Activated CD4-positive, alpha-beta memory T cell treated with anti-CD3 and anti-CD28 coated beads for 36 hours (primary cell): ENCODE data around the gene SMCHD1. TPM values are rescaled to one million over a fixed set of nuclear protein-coding genes. Genes with fewer than 3 reads are reported as not detected.
"Not testable (repeated sequence)": the region's sequence is repeated elsewhere in the genome, so short reads cannot be mapped to it uniquely, and the experiment has no call there.

Experiments
- CTCF ChIA-PET: fragments of 350-600 bp; sonication (Branson Sonifier 250); formaldehyde crosslinking; loops from one replicate; lab custom pipeline; 2021; ENCODE audit warnings: antibody characterized with exemption, inconsistent platforms; lab: Charles Lee
- POLR2A ChIA-PET: fragments of 350-600 bp; sonication (Branson Sonifier 250); formaldehyde crosslinking; loops from one replicate; lab custom pipeline; 2021; ENCODE audit warnings: antibody characterized with exemption; lab: Charles Lee
- DNase-seq: peaks from one replicate; pipeline ENCODE4 v3.0.0-alpha.2; 2020
- H3K27ac Mint-ChIP-seq: one replicate; pipeline ENCODE4 v1.8.0; 2021; ENCODE audit warnings: mixed read lengths
- H3K27me3 Mint-ChIP-seq: one replicate; pipeline ENCODE4 v1.8.0; 2021; ENCODE audit warnings: mixed read lengths
- H3K36me3 Mint-ChIP-seq: one replicate; pipeline ENCODE4 v1.8.0; 2021; ENCODE audit warnings: mixed read lengths
- H3K4me1 Mint-ChIP-seq: one replicate; pipeline ENCODE4 v1.8.0; 2021; ENCODE audit warnings: low read depth, mixed read lengths
- H3K4me3 Mint-ChIP-seq: one replicate; pipeline ENCODE4 v1.8.0; 2021; ENCODE audit warnings: mild to moderate bottlenecking, mixed read lengths
- H3K9me3 Mint-ChIP-seq: one replicate; pipeline ENCODE4 v1.8.0; 2021; ENCODE audit warnings: mixed read lengths
- intact Hi-C: fragments of 100-400 bp; cut with micrococcal nuclease; formaldehyde crosslinking; loops from one replicate; pipeline ENCODE4 v1.15.1; 2023
- total RNA-seq, 2 experiments: library from RNA; stranded (reverse); gene quantifications; one replicate each; pipeline ENCODE4 v1.2.3, GENCODE V29; 2021

Gene SMCHD1
- total RNA-seq, 2 experiments from 2014 or later, result 86.0 to 94.5 TPM

GRCh38 chr18:2716394-2717326 lies 61.1 kb downstream of the SMCHD1 start:
- H3K4me1 Mint-ChIP-seq, result peaks cover 44% of the 10 kb centered on the region
- no peaks in the 10 kb centered on the region for H3K27me3 Mint-ChIP-seq
- no peak overlapping the region for H3K4me3 Mint-ChIP-seq
- DNase-seq, result no peak
- ChIA-PET POLR2A (interaction anchor here (0.6 kb wide), 1 partner anchor 13 kb away, joined by 8 read pairs; no protein-coding TSS in a partner anchor), CTCF (no interaction called here)
- H3K9me3 Mint-ChIP-seq, result no peaks in the 10 kb centered on the region
- intact Hi-C loops, result no loop called here
- H3K27ac Mint-ChIP-seq, result peak overlapping the region; percentile 23
- H3K36me3 Mint-ChIP-seq, result peaks cover 67% of the 10 kb centered on the region

- POLR2A ChIA-PET, result interaction anchor here (1.1 kb wide), 1 partner anchor 22 kb away, joined by 3 read pairs; no protein-coding TSS in a partner anchor
- no peak for DNase-seq
- intact Hi-C loops, result no loop called here
- CTCF ChIA-PET, result no interaction called here
- Mint-ChIP-seq H3K36me3 (peaks cover 62% of the 10 kb centered on the region), H3K4me1 (peaks cover 40% of the 10 kb centered on the region), H3K27me3 (no peaks in the 10 kb centered on the region), H3K27ac (peak overlapping the region; percentile 23), H3K9me3 (no peaks in the 10 kb centered on the region), H3K4me3 (no peak overlapping the region)
These were observed 61.9 kb downstream of the SMCHD1 start for GRCh38 chr18:2717407-2717806.

GRCh38 chr18:2719040-2719439 lies 63.5 kb downstream of the SMCHD1 start:
- Mint-ChIP-seq H3K4me3 (no peak overlapping the region), H3K36me3 (peaks cover 62% of the 10 kb centered on the region), H3K27me3 (no peaks in the 10 kb centered on the region), H3K27ac (peak overlapping the region; percentile 23), H3K9me3 (no peaks in the 10 kb centered on the region), H3K4me1 (peaks cover 43% of the 10 kb centered on the region)
- POLR2A ChIA-PET, result no interaction called here
- CTCF ChIA-PET, result no interaction called here
- intact Hi-C loops, result no loop called here
- no peak for DNase-seq

GRCh38 chr18:2723207-2723606 lies 67.7 kb downstream of the SMCHD1 start:
- CTCF ChIA-PET, result interaction anchor here (0.9 kb wide), 1 partner anchor 10 kb away, joined by 4 read pairs; no protein-coding TSS in a partner anchor
- H3K27ac Mint-ChIP-seq, result peak overlapping the region; percentile 9
- peaks cover 47% of the 10 kb centered on the region for H3K36me3 Mint-ChIP-seq

GRCh38 chr18:2729757-2730156 lies 74.2 kb downstream of the SMCHD1 start:
- intact Hi-C loops, result no loop called here
- ChIA-PET CTCF (interaction anchor here (0.6 kb wide), 1 partner anchor 25 kb away, joined by 3 read pairs; no protein-coding TSS in a partner anchor), POLR2A (no interaction called here)
- H3K27me3 Mint-ChIP-seq, result no peaks in the 10 kb centered on the region
- no peak for DNase-seq
- peaks cover 22% of the 10 kb centered on the region for H3K4me1 Mint-ChIP-seq
- no peak overlapping the region for H3K4me3 Mint-ChIP-seq
- no peak overlapping the region for H3K27ac Mint-ChIP-seq
- peaks cover 63% of the 10 kb centered on the region for H3K36me3 Mint-ChIP-seq
- no peaks in the 10 kb centered on the region for H3K9me3 Mint-ChIP-seq

More at GRCh38 chr18:2723207-2723606, 67.7 kb downstream of the SMCHD1 start:
- Mint-ChIP-seq H3K27me3 (no peaks in the 10 kb centered on the region), H3K4me1 (peaks cover 40% of the 10 kb centered on the region), H3K9me3 (no peaks in the 10 kb centered on the region), H3K4me3 (no peak overlapping the region)
- no peak for DNase-seq
- intact Hi-C loops, result loop anchor here (5.0 kb wide), 2 partner anchors 34 to 69 kb away; no protein-coding TSS in a partner anchor
- POLR2A ChIA-PET, result interaction anchor here (0.8 to 1.1 kb wide), 2 partner anchors 10 to 18 kb away, joined by 3 read pairs; no protein-coding TSS in a partner anchor

- H3K9me3 Mint-ChIP-seq, result no peaks in the 10 kb centered on the region
- no peak for DNase-seq
- H3K27ac Mint-ChIP-seq, result no peak overlapping the region
- ChIA-PET POLR2A (no interaction called here), CTCF (no interaction called here)
- peaks cover 85% of the 10 kb centered on the region for H3K36me3 Mint-ChIP-seq
- H3K27me3 Mint-ChIP-seq, result no peaks in the 10 kb centered on the region
- H3K4me3 Mint-ChIP-seq, result no peak overlapping the region
- intact Hi-C loops, result loop anchor here (5.0 kb wide), 1 partner anchor 35 kb away; no protein-coding TSS in a partner anchor
- peaks cover 4% of the 10 kb centered on the region for H3K4me1 Mint-ChIP-seq
These were observed 81.3 kb downstream of the SMCHD1 start for GRCh38 chr18:2736823-2737222.

GRCh38 chr18:2740082-2740481 lies 84.6 kb downstream of the SMCHD1 start:
- H3K9me3 Mint-ChIP-seq, CTCF ChIA-PET, H3K27me3 Mint-ChIP-seq, POLR2A ChIA-PET, H3K27ac Mint-ChIP-seq, H3K4me1 Mint-ChIP-seq, H3K4me3 Mint-ChIP-seq, intact Hi-C loops, DNase-seq: not testable (repeated sequence)
- H3K36me3 Mint-ChIP-seq, result peaks cover 72% of the 10 kb centered on the region

GRCh38 chr18:2746274-2746673 lies 90.7 kb downstream of the SMCHD1 start:
- intact Hi-C loops, result no loop called here
- DNase-seq, result no peak
- Mint-ChIP-seq H3K36me3 (peaks cover 59% of the 10 kb centered on the region), H3K9me3 (no peaks in the 10 kb centered on the region), H3K27ac (peak overlapping the region; percentile 11), H3K4me1 (peaks cover 23% of the 10 kb centered on the region), H3K27me3 (no peaks in the 10 kb centered on the region), H3K4me3 (no peak overlapping the region)
- POLR2A ChIA-PET, result no interaction called here
- CTCF ChIA-PET, result no interaction called here

GRCh38 chr18:2758309-2758708 lies 102.8 kb downstream of the SMCHD1 start:
- Mint-ChIP-seq H3K36me3 (peaks cover 26% of the 10 kb centered on the region), H3K4me3 (no peak overlapping the region), H3K9me3 (no peaks in the 10 kb centered on the region), H3K4me1 (peaks cover 15% of the 10 kb centered on the region), H3K27me3 (no peaks in the 10 kb centered on the region), H3K27ac (peak overlapping the region; percentile 31)
- ChIA-PET CTCF (no interaction called here), POLR2A (no interaction called here)
- intact Hi-C loops, result loop anchor here (5.0 to 10.0 kb wide), 2 partner anchors 36 to 486 kb away; partner anchors contain the start of gene MYL12A
- no peak for DNase-seq

GRCh38 chr18:2774669-2775068 lies 119.1 kb downstream of the SMCHD1 start:
- H3K36me3 Mint-ChIP-seq, result peaks cover 55% of the 10 kb centered on the region
- peak overlapping the region; percentile 47 for H3K27ac Mint-ChIP-seq
- H3K9me3 Mint-ChIP-seq, result no peaks in the 10 kb centered on the region
- intact Hi-C loops, result no loop called here
- POLR2A ChIA-PET, result no interaction called here
- peaks cover 8% of the 10 kb centered on the region for H3K4me1 Mint-ChIP-seq
- H3K27me3 Mint-ChIP-seq, result no peaks in the 10 kb centered on the region
- DNase-seq, result no peak
- CTCF ChIA-PET, result interaction anchor here (1.4 kb wide), 1 partner anchor 8 kb away, joined by 3 read pairs; no protein-coding TSS in a partner anchor
- H3K4me3 Mint-ChIP-seq, result no peak overlapping the region

- no peak overlapping the region for H3K4me3 Mint-ChIP-seq
- H3K27me3 Mint-ChIP-seq, result no peaks in the 10 kb centered on the region
- no peaks in the 10 kb centered on the region for H3K4me1 Mint-ChIP-seq
- H3K9me3 Mint-ChIP-seq, result no peaks in the 10 kb centered on the region
- no peak overlapping the region for H3K27ac Mint-ChIP-seq
- ChIA-PET CTCF (no interaction called here), POLR2A (no interaction called here)
- DNase-seq, result no peak
- intact Hi-C loops, result no loop called here
- peaks cover 53% of the 10 kb centered on the region for H3K36me3 Mint-ChIP-seq
These were observed 121.1 kb downstream of the SMCHD1 start for GRCh38 chr18:2776601-2777000.

- peaks cover 52% of the 10 kb centered on the region for H3K36me3 Mint-ChIP-seq
- intact Hi-C loops, result no loop called here
- DNase-seq, result no peak
- POLR2A ChIA-PET, result no interaction called here
- H3K27me3 Mint-ChIP-seq, result no peaks in the 10 kb centered on the region
- no peak overlapping the region for H3K27ac Mint-ChIP-seq
- CTCF ChIA-PET, result no interaction called here
- no peak overlapping the region for H3K4me3 Mint-ChIP-seq
- H3K9me3 Mint-ChIP-seq, result no peaks in the 10 kb centered on the region
- H3K4me1 Mint-ChIP-seq, result no peaks in the 10 kb centered on the region
These were observed 121.7 kb downstream of the SMCHD1 start for GRCh38 chr18:2777241-2777640.
